H1 (cell line): ENCODE results near the gene CXCL9. TPM values are rescaled to one million over a fixed set of nuclear protein-coding genes. Genes with fewer than 3 reads are reported as not detected.

Experiments
- CTCF ChIA-PET: fragments of 300-600 bp; sonication (Branson Sonifier 250); formaldehyde crosslinking; loops from one replicate; lab custom pipeline; 2021; ENCODE audit not compliant: partially characterized antibody; lab: Charles Lee
- POLR2A ChIA-PET: fragments of 300-600 bp; sonication (Branson Sonifier 250); formaldehyde crosslinking; loops from one replicate; lab custom pipeline; 2021; ENCODE audit warnings: inconsistent platforms; ENCODE audit not compliant: partially characterized antibody; lab: Charles Lee
- DNase-seq, 2 experiments: peaks; one replicate each; pipeline versions ENCODE4 v3.0.0 to v3.0.0-alpha.2; 2010 to 2022; ENCODE audit warnings: low spot score in 2 of 2, low read depth in 1 of 2, mixed read lengths in 1 of 2
- FAIRE-seq: peaks from 2 replicates; lab custom pipeline; 2011; peaks lifted over from hg19 to GRCh38; lab: Jason Lieb, UNC
- H2AFZ ChIP-seq: 2 replicates; pipeline ENCODE4 v1.8.1; 2012; ENCODE audit warnings: low read length, inconsistent platforms
- H2AK5ac ChIP-seq: 2 replicates; pipeline ENCODE4 v1.6.1; 2013; ENCODE audit warnings: low read depth, low read length
- H2BK120ac ChIP-seq: replicated peaks from 2 replicates; pipeline ENCODE3; 2013; ENCODE audit warnings: low read depth, low read length, inconsistent platforms
- H2BK12ac ChIP-seq: 2 replicates; pipeline ENCODE4 v1.6.1; 2013; ENCODE audit warnings: low read depth, low read length
- H2BK15ac ChIP-seq: 2 replicates; pipeline ENCODE4 v1.6.1; 2013; ENCODE audit warnings: low read length
- H2BK20ac ChIP-seq: 2 replicates; pipeline ENCODE4 v1.6.1; 2013; ENCODE audit warnings: low read length
- H2BK5ac ChIP-seq: 2 replicates; pipeline ENCODE4 v1.6.1; 2013; ENCODE audit warnings: low read depth, low read length
- H3K14ac ChIP-seq: 2 replicates; pipeline ENCODE4 v1.6.1; 2013; ENCODE audit warnings: inconsistent platforms; ENCODE audit not compliant: insufficient read length
- H3K18ac ChIP-seq: 2 replicates; pipeline ENCODE4 v1.6.1; 2013; ENCODE audit warnings: low read length; ENCODE audit errors: extremely low read depth
- H3K23ac ChIP-seq: 2 replicates; pipeline ENCODE4 v1.6.1; 2013; ENCODE audit warnings: inconsistent platforms; ENCODE audit not compliant: insufficient read length
- H3K23me2 ChIP-seq: 2 replicates; pipeline ENCODE4 v1.6.1; 2013; ENCODE audit warnings: low read depth, low read length
- H3K27ac ChIP-seq: 2 replicates; pipeline ENCODE4 v1.6.1; 2011; ENCODE audit warnings: low read depth, low read length, inconsistent platforms
- H3K27me3 ChIP-seq, 4 experiments: replicated peaks in 1 of 4; 1 replicate in 1 of 4; 2 replicates in 3 of 4; pipeline versions ENCODE4 v1.6.1 to v1.8.1; 2011 to 2013; ENCODE audit warnings: low read length in 3 of 4, mild to moderate bottlenecking in 3 of 4, inconsistent platforms in 2 of 4, mixed read lengths in 2 of 4, moderate library complexity in 1 of 4; ENCODE audit not compliant: control insufficient read depth in 3 of 4, insufficient read depth in 3 of 4; ENCODE audit errors: extremely low read depth in 1 of 4
- H3K36me3 ChIP-seq, 4 experiments: 2 replicates each; pipeline versions ENCODE4 v1.6.1 to v1.8.1; 2011 to 2013; ENCODE audit warnings: mild to moderate bottlenecking in 4 of 4, low read length in 3 of 4, moderate library complexity in 2 of 4, control low read depth in 1 of 4, inconsistent platforms in 1 of 4; ENCODE audit not compliant: insufficient read depth in 4 of 4, control insufficient read depth in 2 of 4
- H3K4ac ChIP-seq: replicated peaks from 2 replicates; pipeline ENCODE3; 2013; ENCODE audit warnings: low read length, low read depth, mixed read lengths, inconsistent platforms; ENCODE audit not compliant: insufficient read length
- H3K4me1 ChIP-seq, 4 experiments: replicated peaks in 1 of 4; 1 replicate in 1 of 4; 2 replicates in 3 of 4; pipeline versions ENCODE4 v1.6.1 to v1.8.1; 2011 to 2013; ENCODE audit warnings: low read length in 3 of 4, inconsistent platforms in 2 of 4, mixed read lengths in 1 of 4; ENCODE audit not compliant: insufficient read depth in 4 of 4, control insufficient read depth in 3 of 4
- H3K4me2 ChIP-seq, 2 experiments: 2 replicates each; pipeline versions ENCODE4 v1.6.1 to v1.8.1; 2011 to 2013; ENCODE audit warnings: low read depth in 2 of 2, low read length in 2 of 2, control low read depth in 1 of 2, inconsistent platforms in 1 of 2, mild to moderate bottlenecking in 1 of 2; ENCODE audit not compliant: insufficient read depth in 1 of 2
- H3K4me3 ChIP-seq, 4 experiments: fragments of 200-600, 300-600 bp in 1 of 4; sonication (generic), shearing (Covaris generic), sonication (Bioruptor Twin) in 1 of 4; 2 replicates each; pipeline versions ENCODE4 v1.5.1 to v1.8.1; 2011 to 2016; ENCODE audit warnings: low read length in 4 of 4, low read depth in 3 of 4, control low read depth in 2 of 4, inconsistent platforms in 2 of 4, mild to moderate bottlenecking in 2 of 4, mixed read lengths in 1 of 4, moderate library complexity in 1 of 4; ENCODE audit not compliant: insufficient read depth in 2 of 4; ENCODE audit errors: extremely low read depth in 1 of 4
- H3K56ac ChIP-seq: replicated peaks from 2 replicates; pipeline ENCODE3; 2013; ENCODE audit warnings: low read depth, mild to moderate bottlenecking, mixed read lengths, low read length, inconsistent platforms; ENCODE audit not compliant: insufficient read length
- H3K79me1 ChIP-seq: 2 replicates; pipeline ENCODE4 v1.6.1; 2013; ENCODE audit warnings: low read depth, low read length, control low read depth
- H3K79me2 ChIP-seq, 2 experiments: 2 replicates each; pipeline versions ENCODE4 v1.6.1 to v1.8.1; 2012 to 2013; ENCODE audit warnings: low read length in 2 of 2, mild to moderate bottlenecking in 2 of 2, inconsistent platforms in 1 of 2; ENCODE audit not compliant: insufficient read depth in 2 of 2, control insufficient read depth in 1 of 2
- H3K9ac ChIP-seq, 4 experiments: replicated peaks in 1 of 4; 1 replicate in 1 of 4; 2 replicates in 3 of 4; pipeline versions ENCODE4 v1.6.1 to v1.8.1; 2011 to 2013; ENCODE audit warnings: low read depth in 3 of 4, low read length in 3 of 4, control low read depth in 2 of 4, mild to moderate bottlenecking in 2 of 4, moderate library complexity in 2 of 4, inconsistent platforms in 1 of 4; ENCODE audit errors: extremely low read depth in 1 of 4
- H3K9me3 ChIP-seq, 2 experiments: 2 replicates each; pipeline versions ENCODE4 v1.6.1 to v1.8.1; 2012 to 2013; ENCODE audit warnings: mild to moderate bottlenecking in 2 of 2, moderate library complexity in 2 of 2, control low read depth in 1 of 2, inconsistent platforms in 1 of 2, low read depth in 1 of 2, low read length in 1 of 2, mixed read lengths in 1 of 2; ENCODE audit not compliant: insufficient read depth in 2 of 2
- H4K20me1 ChIP-seq, 2 experiments: replicated peaks in 1 of 2; 2 replicates each; pipeline versions ENCODE3 to v1.8.1; 2011 to 2013; ENCODE audit warnings: inconsistent platforms in 2 of 2, low read length in 2 of 2, mild to moderate bottlenecking in 1 of 2; ENCODE audit not compliant: insufficient read depth in 2 of 2, control insufficient read depth in 1 of 2
- H4K5ac ChIP-seq: 2 replicates; pipeline ENCODE4 v1.6.1; 2013; ENCODE audit warnings: low read length, low read depth, mixed read lengths, inconsistent platforms; ENCODE audit not compliant: insufficient read length
- H4K8ac ChIP-seq: 2 replicates; pipeline ENCODE4 v1.8.0; 2013; ENCODE audit warnings: mild to moderate bottlenecking, moderate library complexity, low read length, inconsistent platforms; ENCODE audit not compliant: insufficient read depth; ENCODE audit errors: extremely low read depth
- H4K91ac ChIP-seq: replicated peaks from 2 replicates; pipeline ENCODE3; 2013; ENCODE audit warnings: low read length, mixed read lengths, inconsistent platforms; ENCODE audit not compliant: insufficient read length
- CTBP2 ChIP-seq: IDR thresholded peaks from 2 replicates; pipeline ENCODE4 v1.7.0; 2011; ENCODE audit warnings: borderline replicate concordance, mild to moderate bottlenecking, moderate library complexity, mixed read lengths, low read length; ENCODE audit not compliant: insufficient read depth, insufficient read length
- EP300 ChIP-seq, 2 experiments: IDR thresholded peaks; 1 replicate in 1 of 2; 2 replicates in 1 of 2; pipeline ENCODE4 v1.6.1; 2011 to 2012; ENCODE audit warnings: low read depth in 2 of 2, low read length in 2 of 2, mild to moderate bottlenecking in 2 of 2, borderline replicate concordance in 1 of 2, inconsistent platforms in 1 of 2, moderate library complexity in 1 of 2
- JUND ChIP-seq: IDR thresholded peaks from 2 replicates; pipeline ENCODE4 v1.6.1; 2011; ENCODE audit warnings: mild to moderate bottlenecking, improper control_type of control experiment, low read length
- RBBP5 ChIP-seq: IDR thresholded peaks from 2 replicates; pipeline ENCODE4 v1.7.1; 2012; ENCODE audit warnings: low read depth, mild to moderate bottlenecking, inconsistent platforms, low read length, moderate library complexity, borderline replicate concordance
- SIRT6 ChIP-seq: IDR thresholded peaks from one replicate; pipeline ENCODE4 v1.7.1; 2012; ENCODE audit warnings: low read length, inconsistent platforms
- SUZ12 ChIP-seq: fragments of 200-600 bp; sonication (generic); IDR thresholded peaks from 2 replicates; pipeline ENCODE4 v1.6.1; 2012; ENCODE audit warnings: mild to moderate bottlenecking, inconsistent platforms, low read length, moderate library complexity, mixed read lengths
- WGBS, 2 experiments: shearing (Covaris generic) in 1 of 2; methylation state at CpG; one replicate each; pipeline versions ENCODE4 v1.1.6 to v1.1.7; 2013 to 2015; ENCODE audit warnings: low lambda C conversion rate in 2 of 2, mixed read lengths in 2 of 2, inconsistent platforms in 1 of 2, low coverage in 1 of 2, missing lambda C conversion rate in 1 of 2; ENCODE audit not compliant: insufficient replicate concordance in 2 of 2, insufficient coverage in 1 of 2, insufficient read length in 1 of 2; ENCODE audit errors: extremely low coverage in 1 of 2, missing lambda C conversion rate in 1 of 2; 5-methylcytosine and 5-hydroxymethylcytosine counted together
- polyA plus RNA-seq, 7 experiments: library from polyadenylated mRNA; depleted of rRNA in 3 of 7; stranded (reverse) in 5 of 7; unstranded in 2 of 7; fragments of >200 nt in 5 of 7; fragments of 200-250 nt in 2 of 7; gene quantifications; 1 replicate in 5 of 7; 2 replicates in 1 of 7; 4 replicates in 1 of 7; pipeline versions ENCODE4 v1.2.1 to v1.2.3, GENCODE V29; 2011 to 2013; ENCODE audit warnings: missing spikeins in 2 of 7, mixed read lengths in 2 of 7
- total RNA-seq: library from RNA; stranded (reverse); fragmentation: NEBNext Ultra II Directional; extraction: Animal tissue kit (Norgen Biotek cat#: 25700); gene quantifications from 2 replicates; pipeline ENCODE4 v1.2.1, GENCODE V29; 2021

CXCL9 gene
- total and polyA plus RNA-seq, 2 of the 8 experiments (the other 6 are each of a cell fraction or from before 2014, with no cell fraction given) = not detected

- Histone ChIP-seq H2AFZ (no peak overlapping the region), H2BK15ac (no peak overlapping the region), H2BK120ac (no peak overlapping the region), H3K9ac (no peak overlapping the region), H3K4me1 (no peaks in the 10 kb centered on the region), H3K79me2 (no peaks in the 10 kb centered on the region), H4K20me1 (no peaks in the 10 kb centered on the region), H3K27me3 (no peaks in the 10 kb centered on the region), H4K91ac (no peak overlapping the region), H3K79me1 (no peaks in the 10 kb centered on the region), H4K8ac (no peak overlapping the region), H3K27ac (no peak overlapping the region), H3K23me2 (no peaks in the 10 kb centered on the region), H2AK5ac (no peak overlapping the region), H2BK20ac (no peak overlapping the region), H3K4ac (no peak overlapping the region), H3K56ac (no peak overlapping the region), H4K5ac (no peak overlapping the region), H3K14ac (no peak overlapping the region), H3K18ac (no peak overlapping the region), H2BK12ac (no peak overlapping the region), H3K4me3 (no peak overlapping the region), H2BK5ac (no peak overlapping the region), H3K4me2 (no peak overlapping the region), H3K23ac (no peak overlapping the region), H3K9me3 (no peaks in the 10 kb centered on the region), H3K36me3 (no peaks in the 10 kb centered on the region)
- CTCF ChIA-PET = no interaction called here
- WGBS, 2 experiments = 90% methylated on average over 2 of the region's 2 CpGs; no CpG with 5 or more reads in 1 of the 2 experiments
- no peak for TF ChIP-seq RBBP5
- no peak for TF ChIP-seq SIRT6
- no peak for TF ChIP-seq EP300 (IDR thresholded peaks at IDR 0.05; ENCODE audit: borderline replicate concordance in 1 of 2, low read depth in 2 of 2, low read length in 2 of 2)
- no peak for TF ChIP-seq SUZ12
- TF ChIP-seq CTBP2 = no peak
- no peak for TF ChIP-seq JUND
- POLR2A ChIA-PET = no interaction called here
- FAIRE-seq (no peak), DNase-seq (no peak)
Measured at GRCh38 chr4:76022677-76023076, 15.4 kb upstream of the CXCL9 start.
